Stimulated activated CD8-positive, alpha-beta memory T cell treated with anti-CD3 and anti-CD28 coated beads, Interleukin-7, amount 100 ng/mL, for 48 hours (primary cell): ENCODE data around the gene TEX9.

ENCODE experiments used
- DNase-seq, 2 donors: peaks; one replicate each; pipeline ENCODE4 v3.0.0-alpha.2; 2020; ENCODE audit warnings: low read depth in 1 of 2; ENCODE audit errors: extremely low read depth in 1 of 2

Gene TEX9

GRCh38 chr15:56440214-56440770 is 75.1 kb downstream of the TEX9 start:
- no peak for DNase-seq

GRCh38 chr15:56442354-56442753 is 77.1 kb downstream of the TEX9 start:
- no peak for DNase-seq

GRCh38 chr15:56445746-56446145 is 80.5 kb downstream of the TEX9 start:
- no peak for DNase-seq

DNA sequence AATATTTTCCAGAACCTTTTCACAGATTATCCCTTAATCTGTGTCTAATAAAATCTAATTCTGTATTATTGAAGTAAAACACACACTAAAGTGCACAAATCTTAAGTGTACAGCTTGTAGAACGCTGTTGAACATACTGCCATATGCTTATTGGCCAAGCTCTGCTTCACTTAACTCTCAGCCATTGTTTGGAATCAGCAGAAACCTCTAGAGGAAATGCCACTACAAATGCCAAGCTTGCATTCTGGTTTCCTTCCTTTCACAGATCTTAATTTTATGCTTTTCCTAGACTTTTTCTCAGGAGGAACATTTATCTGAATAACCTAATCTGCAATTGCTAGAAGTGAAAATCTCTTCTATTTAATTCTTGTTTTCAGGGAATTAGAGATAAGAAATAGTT is 89.6 kb downstream of the TEX9 start:
- no peak for DNase-seq

DNA sequence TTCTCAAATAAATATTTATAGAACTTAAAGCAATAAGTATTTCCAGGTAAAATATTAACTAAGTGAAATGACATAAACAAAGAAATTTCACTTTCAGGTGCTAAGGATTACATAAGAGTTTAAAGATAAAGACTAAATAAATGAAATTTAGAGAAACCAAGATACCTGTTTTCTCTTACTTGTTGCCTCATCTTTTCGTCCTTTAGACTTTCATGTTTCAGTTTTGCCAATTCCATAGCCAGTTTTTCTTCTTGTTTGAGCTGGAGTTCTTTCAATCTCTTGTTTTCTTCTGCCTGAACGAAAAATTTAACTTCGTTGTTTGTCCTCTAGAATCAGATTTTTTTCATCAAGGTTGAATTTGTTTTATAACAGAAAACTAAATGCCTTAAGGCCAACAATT is 91.0 kb downstream of the TEX9 start:
- DNase-seq, result no peak

GRCh38 chr15:56459096-56459495 is 93.9 kb downstream of the TEX9 start:
- no peak for DNase-seq

- DNase-seq, result no peak
Measured at GRCh38 chr15:56460071-56460470, 94.8 kb downstream of the TEX9 start.

DNA sequence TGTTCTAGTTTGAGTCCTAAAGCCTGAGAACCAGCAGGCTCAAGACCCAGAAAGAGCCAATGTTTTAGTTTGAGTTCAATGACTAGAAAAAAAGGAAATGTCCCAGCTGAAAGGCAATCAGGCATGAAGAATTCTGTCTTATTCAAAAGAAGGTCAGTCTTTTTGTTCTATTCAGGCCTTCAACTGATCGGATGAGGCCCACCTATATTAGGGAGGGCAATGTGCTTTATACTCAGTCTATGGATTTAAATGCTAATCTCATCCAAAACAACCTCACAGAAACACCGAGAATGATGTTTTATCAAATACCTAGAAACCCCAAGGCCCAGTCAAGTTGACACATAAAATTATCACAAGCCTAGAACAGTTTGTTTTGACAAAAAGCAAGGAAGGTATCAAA is 95.7 kb downstream of the TEX9 start:
- no peak for DNase-seq

- DNase-seq, result peak; percentile 61 to 70
Measured at GRCh38 chr15:56464893-56465520, 99.8 kb downstream of the TEX9 start, which contains the start of gene MNS1. TSS of gene MNS1 (minus strand) at chr15:56465137. CDS start at chr15:56464972, 165 bp downstream.

DNA sequence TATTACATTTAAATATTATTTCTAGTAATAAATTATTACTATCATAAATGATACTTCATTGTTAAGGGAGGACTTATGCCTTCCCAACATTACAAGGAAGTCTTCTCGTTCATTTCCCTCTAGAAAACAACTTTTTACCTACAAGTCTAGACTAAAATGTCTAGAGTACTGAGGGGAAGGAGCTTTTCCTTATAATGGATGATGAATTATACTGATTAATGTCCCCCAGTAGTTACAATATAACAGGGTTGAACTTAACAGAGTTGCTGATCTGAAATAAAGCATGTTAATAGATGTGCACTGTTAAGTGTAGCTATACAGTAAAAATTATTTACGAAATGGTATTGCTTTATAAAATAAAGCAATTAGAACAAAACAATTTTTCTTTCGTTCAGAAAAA is 102.4 kb downstream of the TEX9 start:
- DNase-seq, result no peak

DNA sequence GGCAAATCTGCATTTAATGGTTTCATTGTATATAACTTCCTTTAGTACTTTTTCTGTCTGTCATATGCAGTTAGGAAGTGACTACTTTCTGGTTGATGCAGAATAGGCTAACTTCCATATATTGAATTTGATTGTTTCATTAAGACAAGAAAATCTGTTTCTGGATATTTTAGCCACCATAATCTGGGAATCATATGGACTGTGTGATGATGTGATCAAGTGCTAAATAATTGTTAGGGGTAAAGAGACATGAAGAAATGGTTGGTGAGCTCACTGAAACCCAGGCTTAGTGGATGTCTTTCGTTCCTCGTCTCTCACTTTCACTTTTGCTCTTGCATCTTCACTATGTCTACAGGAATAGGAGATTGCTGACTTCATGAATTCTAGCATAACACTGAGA is 103.2 kb downstream of the TEX9 start:
- DNase-seq, result no peak

- no peak for DNase-seq
Measured at GRCh38 chr15:56469483-56469882, 104.3 kb downstream of the TEX9 start.

DNA sequence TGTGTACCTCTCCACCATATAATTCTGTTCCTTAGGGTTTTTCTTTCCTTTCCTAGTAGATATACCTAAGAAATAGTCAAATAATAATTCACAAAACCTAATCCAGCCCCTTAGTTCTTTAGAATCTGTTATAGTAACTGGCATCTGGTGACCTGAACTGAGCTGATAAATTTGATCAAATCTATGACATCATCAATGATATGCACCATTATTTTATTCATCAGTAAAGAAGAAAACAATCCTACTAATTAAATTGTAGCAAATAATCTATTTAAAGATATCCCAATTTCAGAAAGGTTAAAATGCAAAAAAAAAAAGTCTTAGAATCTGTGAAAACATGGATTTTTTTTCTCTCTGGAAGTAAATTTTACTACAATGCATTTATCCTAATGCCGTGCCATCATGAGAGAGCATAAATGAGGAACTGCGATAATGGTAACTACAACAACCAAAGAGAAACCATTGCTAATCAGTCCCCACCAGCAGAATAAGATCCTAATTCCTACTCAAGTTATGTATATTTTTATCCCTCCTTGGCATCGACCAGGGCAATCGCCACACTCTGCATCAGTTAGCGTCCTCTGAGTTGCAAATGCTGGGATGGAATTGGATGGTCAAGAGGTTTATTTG is 106.3 kb downstream of the TEX9 start:
- DNase-seq, result no peak

- no peak for DNase-seq
Measured at GRCh38 chr15:56472278-56472677, 107.1 kb downstream of the TEX9 start.

DNA sequence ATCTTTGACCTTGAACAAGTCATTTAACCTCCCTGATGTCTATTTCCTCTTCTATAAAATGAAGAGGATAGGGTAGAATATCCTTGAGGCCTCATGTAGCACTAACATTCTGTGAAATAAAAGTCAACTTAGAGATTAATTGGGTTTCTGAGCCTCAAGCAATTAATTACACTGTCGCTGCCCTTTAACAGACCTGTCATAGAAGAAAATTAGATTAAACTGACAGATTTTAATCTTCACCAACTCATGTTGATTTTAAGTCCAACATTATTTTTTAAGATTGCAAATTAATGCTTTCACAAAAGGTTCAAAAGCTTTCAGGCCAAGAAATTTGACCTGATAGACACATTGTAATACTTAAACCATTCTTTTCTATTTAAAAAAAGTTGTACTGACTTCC is 107.8 kb downstream of the TEX9 start:
- no peak for DNase-seq

GRCh38 chr15:56475351-56475750 is 110.1 kb downstream of the TEX9 start:
- DNase-seq, result no peak
